Measurements from ENCODE around the gene TM9SF4.

GRCh38 chr20:32111156-32111686 is 1.7 kb downstream of the TM9SF4 start:
- TF ChIP-seq CTCF (IDR thresholded peaks at IDR 0.05 in 4 of 5, conservative IDR thresholded peaks at IDR 0.05 in 1 of 5) (no peak), POLR2A (IDR thresholded peaks at IDR 0.05) (no peak)
